ENCODE measurements around the gene INHA.

INHA gene

DNA sequence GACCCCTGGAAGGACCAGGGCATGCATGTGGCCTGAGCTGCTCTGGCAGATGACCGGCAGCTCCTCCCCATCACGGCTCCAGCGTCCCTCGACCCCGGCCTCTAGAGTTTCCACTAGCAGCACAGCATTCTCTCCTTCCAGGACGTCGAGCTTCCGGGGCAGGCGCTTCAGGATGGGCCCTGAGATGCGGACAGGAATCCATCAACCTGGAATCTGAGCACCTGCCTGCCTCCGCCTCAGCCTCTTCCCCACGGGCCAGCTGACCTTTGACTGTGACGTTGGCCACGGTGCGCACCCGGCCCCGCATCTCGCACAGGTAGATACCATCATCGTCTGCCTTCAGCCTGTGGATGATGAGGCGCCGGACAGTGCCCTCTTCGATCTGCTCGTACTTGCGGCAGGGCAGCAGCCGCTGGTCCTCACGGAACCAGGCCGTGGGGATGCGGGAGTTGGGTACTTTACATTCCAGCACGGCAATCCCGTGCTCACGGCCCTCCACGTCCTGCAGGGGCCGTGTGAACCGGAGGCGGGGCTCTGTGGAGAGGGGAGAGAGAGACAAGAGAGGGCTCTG lies 4.2 kb upstream of the INHA start:
- TF ChIP-seq SUZ12 (IDR thresholded peaks at IDR 0.05) (no peak), BHLHE40 (IDR thresholded peaks at IDR 0.05; ENCODE audit: borderline replicate concordance) (no peak), NFRKB (IDR thresholded peaks at IDR 0.05) (no peak), FOXK2 (IDR thresholded peaks at IDR 0.05) (no peak), SP1 (IDR thresholded peaks at IDR 0.05) (no peak), TARDBP (IDR thresholded peaks at IDR 0.05) (no peak), LEF1 (IDR thresholded peaks at IDR 0.05; ENCODE audit: borderline replicate concordance) (no peak), ELF4 (IDR thresholded peaks at IDR 0.05) (no peak), ZNF384 (IDR thresholded peaks at IDR 0.05) (no peak), FOXM1 (IDR thresholded peaks at IDR 0.05; ENCODE audit: borderline replicate concordance) (no peak)
- TF ChIP-seq, protein P1, sequence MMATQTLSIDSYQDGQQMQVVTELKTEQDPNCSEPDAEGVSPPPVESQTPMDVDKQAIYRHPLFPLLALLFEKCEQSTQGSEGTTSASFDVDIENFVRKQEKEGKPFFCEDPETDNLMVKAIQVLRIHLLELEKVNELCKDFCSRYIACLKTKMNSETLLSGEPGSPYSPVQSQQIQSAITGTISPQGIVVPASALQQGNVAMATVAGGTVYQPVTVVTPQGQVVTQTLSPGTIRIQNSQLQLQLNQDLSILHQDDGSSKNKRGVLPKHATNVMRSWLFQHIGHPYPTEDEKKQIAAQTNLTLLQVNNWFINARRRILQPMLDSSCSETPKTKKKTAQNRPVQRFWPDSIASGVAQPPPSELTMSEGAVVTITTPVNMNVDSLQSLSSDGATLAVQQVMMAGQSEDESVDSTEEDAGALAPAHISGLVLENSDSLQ (IDR thresholded peaks at IDR 0.05): no peak
- CTCF ChIA-PET: interaction anchor here (0.9 to 1.8 kb wide), 2 partner anchors 8 to 27 kb away, joined by 6 to 7 read pairs; no protein-coding TSS in a partner anchor
- DNase-seq (ENCODE audit: extremely low spot score): no peak
- POLR2A ChIA-PET: interaction anchor here (1.2 to 1.9 kb wide), 2 partner anchors 10 to 30 kb away, joined by 3 to 6 read pairs; partner anchors contain the start of gene STK11IP

DNA sequence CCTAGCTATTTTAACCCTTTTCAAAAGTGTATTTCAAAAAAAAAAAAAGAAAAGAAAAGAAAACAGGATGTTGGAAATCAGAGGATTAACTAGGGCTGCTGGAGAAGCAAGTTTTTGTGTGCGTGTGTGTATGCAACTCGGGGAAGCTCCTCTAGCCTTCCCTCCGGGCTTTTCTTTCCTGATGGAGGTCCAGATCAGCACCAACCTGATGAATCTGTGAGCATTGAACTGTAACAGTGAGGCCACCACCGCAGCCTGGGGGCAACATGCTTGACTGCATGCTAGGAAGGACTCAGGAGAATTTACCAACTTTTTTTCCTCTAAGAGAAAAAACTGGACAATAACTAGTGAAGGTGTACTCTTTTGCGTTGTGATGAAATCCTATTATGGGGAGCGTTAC lies 3.1 kb upstream of the INHA start:
- DNase-seq (ENCODE audit: extremely low spot score): no peak
- POLR2A ChIA-PET: no interaction called here
- CTCF ChIA-PET: interaction anchor here (0.9 to 1.8 kb wide), 2 partner anchors 8 to 9 kb away, joined by 3 to 7 read pairs; no protein-coding TSS in a partner anchor
- no peak for TF ChIP-seq SP1 (IDR thresholded peaks at IDR 0.05)
- TF ChIP-seq NFRKB (IDR thresholded peaks at IDR 0.05): no peak
- TF ChIP-seq LEF1 (IDR thresholded peaks at IDR 0.05; ENCODE audit: borderline replicate concordance): no peak
- TF ChIP-seq ZNF384 (IDR thresholded peaks at IDR 0.05): no peak
- no peak for TF ChIP-seq FOXK2 (IDR thresholded peaks at IDR 0.05)
- no peak for TF ChIP-seq BHLHE40 (IDR thresholded peaks at IDR 0.05; ENCODE audit: borderline replicate concordance)
- TF ChIP-seq CTBP1 (IDR thresholded peaks at IDR 0.05; ENCODE audit: borderline replicate concordance): no peak
- no peak for TF ChIP-seq ARNT (IDR thresholded peaks at IDR 0.05)
- TF ChIP-seq ELF4 (IDR thresholded peaks at IDR 0.05): no peak
- TF ChIP-seq FOXA1 (IDR thresholded peaks at IDR 0.05): no peak
- no peak for TF ChIP-seq TARDBP (IDR thresholded peaks at IDR 0.05)
- no peak for TF ChIP-seq HDGF (IDR thresholded peaks at IDR 0.05; ENCODE audit: borderline replicate concordance)
- TF ChIP-seq, protein P1 (IDR thresholded peaks at IDR 0.05): no peak
- no peak for TF ChIP-seq SUZ12 (IDR thresholded peaks at IDR 0.05)
- TF ChIP-seq L3MBTL2 (conservative IDR thresholded peaks at IDR 0.05): no peak

DNA sequence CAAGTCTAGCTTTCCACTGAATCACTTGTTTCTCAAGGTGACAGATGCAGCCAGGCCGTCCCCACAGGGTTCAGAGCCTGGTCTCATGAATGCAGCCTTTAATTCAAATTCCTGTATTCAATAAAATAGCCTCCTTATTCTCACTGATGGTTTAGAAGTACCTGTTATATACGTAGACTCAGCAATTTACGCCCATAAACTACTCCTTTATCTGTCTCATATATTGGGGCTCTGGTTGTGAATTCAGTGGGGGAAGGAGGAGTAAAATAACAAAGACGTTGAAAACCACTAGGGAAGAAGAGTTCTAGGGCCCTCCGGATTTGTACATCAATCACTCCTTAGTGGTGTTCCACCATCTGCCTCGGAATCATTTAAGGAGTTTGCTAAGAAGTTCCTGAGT lies 2.5 kb upstream of the INHA start:
- ChIA-PET POLR2A (no interaction called here), CTCF (interaction anchor here (1.8 kb wide), 1 partner anchor 10 kb away, joined by 7 read pairs; no protein-coding TSS in a partner anchor)
- no peak for DNase-seq (ENCODE audit: extremely low spot score)
- no peak for TF ChIP-seq NFRKB (IDR thresholded peaks at IDR 0.05)
- no peak for TF ChIP-seq SUZ12 (IDR thresholded peaks at IDR 0.05)
- TF ChIP-seq FOXM1 (IDR thresholded peaks at IDR 0.05; ENCODE audit: borderline replicate concordance): no peak
- no peak for TF ChIP-seq LEF1 (IDR thresholded peaks at IDR 0.05; ENCODE audit: borderline replicate concordance)
- no peak for TF ChIP-seq FOXK2 (IDR thresholded peaks at IDR 0.05)
- no peak for TF ChIP-seq HDGF (IDR thresholded peaks at IDR 0.05; ENCODE audit: borderline replicate concordance)
- TF ChIP-seq ARNT (IDR thresholded peaks at IDR 0.05): no peak
- no peak for TF ChIP-seq BHLHE40 (IDR thresholded peaks at IDR 0.05; ENCODE audit: borderline replicate concordance)
- TF ChIP-seq FOXA1 (IDR thresholded peaks at IDR 0.05): no peak
- TF ChIP-seq, protein P1 (IDR thresholded peaks at IDR 0.05): no peak
- no peak for TF ChIP-seq SP1 (IDR thresholded peaks at IDR 0.05)
- TF ChIP-seq TARDBP (IDR thresholded peaks at IDR 0.05): no peak
- no peak for TF ChIP-seq ELF4 (IDR thresholded peaks at IDR 0.05)
- TF ChIP-seq CTBP1 (IDR thresholded peaks at IDR 0.05; ENCODE audit: borderline replicate concordance): no peak
- TF ChIP-seq L3MBTL2 (conservative IDR thresholded peaks at IDR 0.05): no peak
- TF ChIP-seq ZNF384 (IDR thresholded peaks at IDR 0.05): no peak

DNA sequence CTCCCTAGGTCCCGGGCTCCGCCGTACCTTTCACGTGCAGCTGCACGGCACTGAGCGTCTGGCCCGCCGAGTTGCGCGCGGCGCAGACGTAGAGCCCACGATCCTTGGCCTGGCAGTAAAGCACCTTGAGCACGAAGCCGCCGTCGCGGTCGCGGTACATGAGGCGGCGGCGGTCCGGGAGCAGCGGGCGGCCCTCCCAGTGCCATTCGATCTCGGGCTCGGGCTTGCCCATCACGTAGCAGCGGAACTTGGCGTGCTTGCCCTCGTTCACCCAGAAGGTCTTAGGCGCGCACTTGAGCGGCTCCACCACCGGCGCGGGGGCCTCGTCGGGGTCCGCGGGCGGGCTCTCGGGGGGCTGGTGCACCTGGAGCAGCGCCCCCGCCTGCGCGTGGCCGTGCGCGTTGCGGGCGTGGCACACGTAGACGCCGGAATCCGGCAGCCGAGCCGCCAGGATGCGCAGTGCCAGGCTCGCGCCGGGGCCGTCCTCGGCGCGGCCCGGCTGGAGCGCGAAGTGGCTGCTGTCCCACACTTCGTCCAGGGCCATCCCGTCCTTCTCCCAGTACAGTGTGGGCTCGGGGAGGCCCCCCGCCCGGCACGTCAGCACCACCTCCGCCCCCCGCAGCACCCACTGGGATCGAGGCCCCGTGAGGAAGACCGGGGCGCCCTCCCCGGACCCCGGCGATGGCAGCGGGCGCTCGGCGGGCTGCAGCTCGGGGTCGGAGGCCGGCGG lies 1.8 kb upstream of the INHA start:
- CTCF ChIA-PET: interaction anchor here (1.0 to 1.8 kb wide), 2 partner anchors 10 to 40 kb away, joined by 3 to 16 read pairs; no protein-coding TSS in a partner anchor
- peak; percentile 53 for DNase-seq (ENCODE audit: extremely low spot score)
- no peak for TF ChIP-seq FOXK2 (IDR thresholded peaks at IDR 0.05)
- no peak for TF ChIP-seq BHLHE40 (IDR thresholded peaks at IDR 0.05; ENCODE audit: borderline replicate concordance)
- no peak for TF ChIP-seq LEF1 (IDR thresholded peaks at IDR 0.05; ENCODE audit: borderline replicate concordance)
- no peak for TF ChIP-seq L3MBTL2 (conservative IDR thresholded peaks at IDR 0.05)
- TF ChIP-seq FOXM1 (IDR thresholded peaks at IDR 0.05; ENCODE audit: borderline replicate concordance): no peak
- POLR2A ChIA-PET: interaction anchor here (0.7 to 2.1 kb wide), 6 partner anchors 10 to 166 kb away, joined by 3 to 28 read pairs (median 7); partner anchors contain the start of genes CHPF, STK11IP and TMEM198

DNA sequence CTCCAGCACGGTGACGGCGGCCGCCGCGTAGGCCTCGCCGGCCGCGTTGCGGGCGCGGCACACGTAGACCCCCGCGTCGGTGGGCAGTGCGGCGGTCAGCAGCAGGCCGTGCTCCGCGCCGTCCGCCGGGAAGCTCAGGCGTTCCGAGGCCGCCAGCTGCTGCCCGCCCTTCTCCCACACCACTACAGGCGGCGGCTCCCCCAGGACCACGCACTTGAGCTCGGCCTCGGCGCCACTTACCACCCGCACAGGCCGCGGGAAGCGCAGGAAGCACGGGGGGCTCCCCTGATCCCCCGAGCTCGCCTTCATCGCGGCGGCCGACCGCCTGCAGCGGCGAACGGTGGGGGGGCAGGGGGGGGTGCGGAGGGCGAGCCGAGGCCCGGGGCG lies 1.2 kb upstream of the INHA start:
- POLR2A ChIA-PET: interaction anchor here (0.6 to 2.1 kb wide), 10 partner anchors 9 to 166 kb away, joined by 3 to 28 read pairs (median 6); partner anchors contain the start of genes CHPF, STK11IP and TMEM198
- CTCF ChIA-PET: interaction anchor here (0.6 to 1.8 kb wide), 3 partner anchors 11 to 437 kb away, joined by 3 to 16 read pairs (median 3); no protein-coding TSS in a partner anchor
- DNase-seq (ENCODE audit: extremely low spot score): peak; percentile 19
- TF ChIP-seq LEF1 (IDR thresholded peaks at IDR 0.05; ENCODE audit: borderline replicate concordance): 0 out of 2 replicates have a peak, but pooled peaks have one; percentile 15
- TF ChIP-seq, protein P1 (IDR thresholded peaks at IDR 0.05): no peak
